Gastrocnemius medialis (tissue), 4 donors: ENCODE data around the gene RNU7-1. TPM values are rescaled to one million over a fixed set of nuclear protein-coding genes. Genes with fewer than 3 reads are reported as not detected.

ENCODE experiments used
- ATAC-seq, 2 donors: fragments of 150-250 bp; one replicate each; pipeline ENCODE4 v1.9.1; 2016
- DNase-seq, 2 donors: peaks; one replicate each; pipeline ENCODE4 v3.0.0-alpha.2; 2019
- H3K27ac ChIP-seq, 4 donors: fragments of 200-600 bp; sonication (generic); 1 replicate in 1 of 4; 2 replicates in 3 of 4; pipeline ENCODE4 v1.5.1; 2016 to 2018; ENCODE audit warnings: mild to moderate bottlenecking in 2 of 4, moderate library complexity in 1 of 4
- H3K27me3 ChIP-seq, 3 donors: fragments of 200-600 bp; sonication (generic) in 2 of 3; 1 replicate in 1 of 3; 2 replicates in 2 of 3; pipeline versions ENCODE4 v1.5.1 to v1.6.0; 2016 to 2019; ENCODE audit warnings: mild to moderate bottlenecking in 1 of 3, moderate library complexity in 1 of 3
- H3K36me3 ChIP-seq, 2 donors: fragments of 200-600 bp; sonication (generic) in 1 of 2; one replicate each; pipeline ENCODE4 v1.5.1; 2017 to 2018
- H3K4me1 ChIP-seq, 2 donors: fragments of 200-600 bp; sonication (generic) in 1 of 2; one replicate each; pipeline ENCODE4 v1.5.1; 2016 to 2017; ENCODE audit warnings: mild to moderate bottlenecking in 2 of 2
- H3K4me3 ChIP-seq, 4 donors: fragments of 200-600 bp; sonication (generic) in 3 of 4; 1 replicate in 1 of 4; 2 replicates in 3 of 4; pipeline ENCODE4 v1.5.1; 2016 to 2019; ENCODE audit warnings: mild to moderate bottlenecking in 2 of 4
- H3K9me3 ChIP-seq, 3 donors: fragments of 200-600 bp; sonication (generic) in 2 of 3; 1 replicate in 1 of 3; 2 replicates in 2 of 3; pipeline ENCODE4 v1.5.1; 2016 to 2019
- POLR2A ChIP-seq, 2 donors: fragments of 450-650 bp; IDR thresholded peaks; one replicate each; pipeline ENCODE4 v1.6.1; 2017; ENCODE audit warnings: antibody characterized with exemption in 2 of 2, mild to moderate bottlenecking in 2 of 2, moderate library complexity in 2 of 2
- in situ Hi-C, 4 donors: fragments of 200-750 bp; cut with MboI; loops; one replicate each; pipeline versions ENCODE4 v1.15.0 to v1.8.0; 2017; ENCODE audit warnings: low sequenced_read_pairs in 4 of 4
- intact Hi-C: fragments of 100-400 bp; cut with DNase I; formaldehyde crosslinking; loops from one replicate; pipeline ENCODE4 v1.15.1; 2023; ENCODE audit warnings: low total_unique reads
- total RNA-seq, 4 donors: library from RNA; depleted of rRNA; stranded (reverse); fragments of >200 nt; gene quantifications; one replicate each; pipeline versions ENCODE4 v1.1.0 to v1.2.3, GENCODE V29; 2016
- TF ChIP-seq, protein P1 (sequence below), 5 experiments: fragments of 450-650 bp in 3 of 5; fragments of 200-600 bp in 2 of 5; sonication (generic) in 2 of 5; IDR thresholded peaks in 4 of 5; conservative IDR thresholded peaks in 1 of 5; 1 replicate in 4 of 5; 2 replicates in 1 of 5; pipeline ENCODE4 v1.5.1; 2016 to 2019; ENCODE audit warnings: antibody characterized with exemption in 5 of 5, mild to moderate bottlenecking in 3 of 5, moderate library complexity in 3 of 5

The RNU7-1 gene
- total RNA-seq, 4 donors from 2014 or later: not detected

DNA sequence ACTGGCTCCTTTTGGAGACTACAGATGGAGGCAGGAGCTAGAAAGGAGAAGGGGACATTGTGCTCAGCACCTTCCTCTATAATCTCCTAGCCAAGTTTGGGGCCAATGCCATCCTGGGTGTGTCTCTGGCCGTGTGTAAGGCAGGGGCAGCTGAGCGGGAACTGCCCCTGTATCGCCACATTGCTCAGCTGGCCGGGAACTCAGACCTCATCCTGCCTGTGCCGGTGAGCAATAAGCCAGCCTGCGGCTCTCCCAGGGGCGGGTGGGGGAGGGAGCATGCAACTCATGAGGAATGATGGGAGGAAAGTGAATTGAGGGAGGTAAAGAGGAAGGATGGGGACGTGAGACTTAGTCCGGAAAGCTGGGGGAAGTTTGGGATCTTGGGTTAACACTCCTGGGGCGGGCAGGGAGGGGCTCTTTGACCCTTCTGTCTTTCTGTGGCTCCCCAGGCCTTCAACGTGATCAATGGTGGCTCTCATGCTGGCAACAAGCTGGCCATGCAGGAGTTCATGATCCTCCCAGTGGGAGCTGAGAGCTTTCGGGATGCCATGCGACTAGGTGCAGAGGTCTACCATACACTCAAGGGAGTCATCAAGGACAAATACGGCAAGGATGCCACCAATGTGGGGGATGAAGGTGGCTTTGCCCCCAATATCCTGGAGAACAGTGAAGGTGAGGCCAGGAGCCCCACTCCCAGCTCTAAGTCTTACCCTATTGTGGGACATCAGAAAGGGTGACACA is 26.0 kb upstream of the RNU7-1 start:
- Histone ChIP-seq H3K4me3 (no peak overlapping the region), H3K36me3 (no peaks in the 10 kb centered on the region), H3K27ac (no peak overlapping the region), H3K27me3 (peaks cover 14 to 20% (median 17%) of the 10 kb centered on the region in 3 donors), H3K4me1 (peaks cover 9 to 11% of the 10 kb centered on the region in 2 donors), H3K9me3 (no peaks in the 10 kb centered on the region)
- DNase-seq (no peak), ATAC-seq (no peak)
- TF ChIP-seq, protein P1, sequence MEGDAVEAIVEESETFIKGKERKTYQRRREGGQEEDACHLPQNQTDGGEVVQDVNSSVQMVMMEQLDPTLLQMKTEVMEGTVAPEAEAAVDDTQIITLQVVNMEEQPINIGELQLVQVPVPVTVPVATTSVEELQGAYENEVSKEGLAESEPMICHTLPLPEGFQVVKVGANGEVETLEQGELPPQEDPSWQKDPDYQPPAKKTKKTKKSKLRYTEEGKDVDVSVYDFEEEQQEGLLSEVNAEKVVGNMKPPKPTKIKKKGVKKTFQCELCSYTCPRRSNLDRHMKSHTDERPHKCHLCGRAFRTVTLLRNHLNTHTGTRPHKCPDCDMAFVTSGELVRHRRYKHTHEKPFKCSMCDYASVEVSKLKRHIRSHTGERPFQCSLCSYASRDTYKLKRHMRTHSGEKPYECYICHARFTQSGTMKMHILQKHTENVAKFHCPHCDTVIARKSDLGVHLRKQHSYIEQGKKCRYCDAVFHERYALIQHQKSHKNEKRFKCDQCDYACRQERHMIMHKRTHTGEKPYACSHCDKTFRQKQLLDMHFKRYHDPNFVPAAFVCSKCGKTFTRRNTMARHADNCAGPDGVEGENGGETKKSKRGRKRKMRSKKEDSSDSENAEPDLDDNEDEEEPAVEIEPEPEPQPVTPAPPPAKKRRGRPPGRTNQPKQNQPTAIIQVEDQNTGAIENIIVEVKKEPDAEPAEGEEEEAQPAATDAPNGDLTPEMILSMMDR (IDR thresholded peaks at IDR 0.05 in 4 of 5, conservative IDR thresholded peaks at IDR 0.05 in 1 of 5): no peak
- no peak for TF ChIP-seq POLR2A (IDR thresholded peaks at IDR 0.05)
- intact Hi-C loops (no loop called here), in situ Hi-C loops (loop anchor here in 1 of 4 donors (25.0 kb wide), 1 partner anchor 195 kb away; the partner anchor contains the start of gene C1RL)

DNA sequence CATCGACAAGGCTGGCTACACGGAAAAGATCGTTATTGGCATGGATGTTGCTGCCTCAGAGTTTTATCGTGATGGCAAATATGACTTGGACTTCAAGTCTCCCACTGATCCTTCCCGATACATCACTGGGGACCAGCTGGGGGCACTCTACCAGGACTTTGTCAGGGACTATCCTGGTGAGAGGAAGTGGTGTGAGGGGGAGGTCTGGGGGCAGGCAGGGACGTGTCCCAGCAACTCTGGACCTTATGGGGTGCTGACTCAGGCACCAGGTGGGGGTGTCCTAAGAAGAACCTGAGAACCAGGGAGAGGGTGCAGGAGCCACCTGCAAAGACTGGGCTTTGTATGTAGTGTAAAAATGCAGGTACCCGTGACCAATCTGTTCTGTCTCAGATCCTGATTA is 24.0 kb upstream of the RNU7-1 start:
- ATAC-seq: no peak
- Histone ChIP-seq H3K9me3 (no peaks in the 10 kb centered on the region), H3K36me3 (no peaks in the 10 kb centered on the region), H3K4me1 (peaks cover 11 to 13% of the 10 kb centered on the region in 2 donors), H3K27me3 (peaks cover 4 to 15% (median 7%) of the 10 kb centered on the region in 3 donors), H3K27ac (no peak overlapping the region), H3K4me3 (no peak overlapping the region)
- TF ChIP-seq POLR2A (IDR thresholded peaks at IDR 0.05): no peak
- TF ChIP-seq, protein P1 (IDR thresholded peaks at IDR 0.05 in 4 of 5, conservative IDR thresholded peaks at IDR 0.05 in 1 of 5): no peak
- no peak for DNase-seq
- intact Hi-C loops: no loop called here
- in situ Hi-C loops: loop anchor here in 1 of 4 donors (25.0 kb wide), 1 partner anchor 193 kb away; the partner anchor contains the start of gene C1RL

DNA sequence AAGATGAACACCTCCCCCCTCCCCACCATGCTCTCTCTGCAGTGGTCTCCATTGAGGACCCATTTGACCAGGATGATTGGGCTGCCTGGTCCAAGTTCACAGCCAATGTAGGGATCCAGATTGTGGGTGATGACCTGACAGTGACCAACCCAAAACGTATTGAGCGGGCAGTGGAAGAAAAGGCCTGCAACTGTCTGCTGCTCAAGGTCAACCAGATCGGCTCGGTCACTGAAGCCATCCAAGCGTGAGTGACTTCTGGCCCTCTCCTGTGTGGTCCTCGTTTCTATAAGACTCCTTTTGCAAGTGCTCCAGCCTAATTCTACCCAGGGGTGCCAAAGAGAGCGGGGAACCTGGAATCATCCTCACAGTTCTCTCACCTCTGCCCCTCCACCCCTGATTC is 22.1 kb upstream of the RNU7-1 start:
- TF ChIP-seq, protein P1 (IDR thresholded peaks at IDR 0.05 in 4 of 5, conservative IDR thresholded peaks at IDR 0.05 in 1 of 5): no peak
- TF ChIP-seq POLR2A (IDR thresholded peaks at IDR 0.05): no peak
- H3K27me3 ChIP-seq: no peaks in the 10 kb centered on the region
- in situ Hi-C loops: loop anchor here in 2 of 4 donors (10.0 to 25.0 kb wide), 2 partner anchors 191 to 193 kb away; partner anchors contain the start of gene C1RL (in 1 of the 2)
- no peak overlapping the region for H3K27ac ChIP-seq
- intact Hi-C loops: loop anchor here (5.0 kb wide), 2 partner anchors 171 to 716 kb away; partner anchors contain the start of gene C1R
- no peaks in the 10 kb centered on the region for H3K36me3 ChIP-seq
- DNase-seq: no peak
- H3K4me3 ChIP-seq: no peak overlapping the region
- H3K9me3 ChIP-seq: no peaks in the 10 kb centered on the region
- H3K4me1 ChIP-seq: peaks cover 23 to 24% of the 10 kb centered on the region in 2 donors
- ATAC-seq: no peak

DNA sequence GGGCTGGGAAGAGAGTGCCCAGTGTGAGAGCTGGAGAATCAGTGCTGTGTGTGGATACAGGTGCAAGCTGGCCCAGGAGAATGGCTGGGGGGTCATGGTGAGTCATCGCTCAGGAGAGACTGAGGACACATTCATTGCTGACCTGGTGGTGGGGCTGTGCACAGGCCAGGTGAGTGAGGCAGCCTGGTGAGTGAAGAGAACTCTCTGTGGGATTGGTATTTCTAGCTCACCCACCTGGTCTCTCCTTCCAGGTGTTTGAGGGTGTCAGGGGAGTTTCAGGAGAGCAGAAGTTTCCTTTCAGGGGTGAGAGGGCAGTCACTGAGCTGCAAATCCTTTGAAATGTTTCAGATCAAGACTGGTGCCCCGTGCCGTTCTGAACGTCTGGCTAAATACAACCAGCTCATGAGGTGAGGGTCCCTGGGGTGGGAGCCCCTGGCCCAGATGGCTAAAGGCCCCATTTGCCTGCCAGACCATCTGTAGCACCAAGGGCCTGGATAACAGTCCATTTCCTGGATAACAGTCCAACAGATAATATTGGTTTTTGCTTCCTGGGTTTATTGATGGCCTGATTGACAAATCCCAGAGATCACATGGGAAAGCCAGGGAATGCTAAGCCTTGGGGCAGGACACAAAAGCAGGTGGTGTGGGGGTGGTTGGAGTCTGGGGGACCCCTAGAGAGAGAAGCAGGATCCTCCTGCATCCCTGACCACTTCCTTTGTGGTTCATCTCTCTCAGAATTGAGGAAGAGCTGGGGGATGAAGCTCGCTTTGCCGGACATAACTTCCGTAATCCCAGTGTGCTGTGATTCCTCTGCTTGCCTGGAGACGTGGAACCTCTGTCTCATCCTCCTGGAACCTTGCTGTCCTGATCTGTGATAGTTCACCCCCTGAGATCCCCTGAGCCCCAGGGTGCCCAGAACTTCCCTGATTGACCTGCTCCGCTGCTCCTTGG is 21.3 kb upstream of the RNU7-1 start:
- no peaks in the 10 kb centered on the region for H3K36me3 ChIP-seq
- no peak overlapping the region for H3K27ac ChIP-seq
- no peaks in the 10 kb centered on the region for H3K27me3 ChIP-seq
- no peak overlapping the region for H3K4me3 ChIP-seq
- ATAC-seq: no peak
- no peak for TF ChIP-seq POLR2A (IDR thresholded peaks at IDR 0.05)
- TF ChIP-seq, protein P1 (IDR thresholded peaks at IDR 0.05 in 4 of 5, conservative IDR thresholded peaks at IDR 0.05 in 1 of 5): no peak
- H3K4me1 ChIP-seq: peaks cover 30% of the 10 kb centered on the region in 2 donors
- no peaks in the 10 kb centered on the region for H3K9me3 ChIP-seq
- intact Hi-C loops: loop anchor here (5.0 kb wide), 2 partner anchors 170 to 715 kb away; partner anchors contain the start of gene C1R
- DNase-seq: no peak
- in situ Hi-C loops: loop anchor here in 2 of 4 donors (10.0 to 25.0 kb wide), 2 partner anchors 190 to 193 kb away; partner anchors contain the start of gene C1RL (in 1 of the 2)
